Stimulated activated CD4-positive, alpha-beta T cell treated with anti-CD3 and anti-CD28 coated beads, Interleukin-1b, Interleukin-23, amount 100 ng/mL, for 24 hours (primary cell): Measurements from ENCODE around the gene BOLA2.
"Not testable (repeated sequence)": the region's sequence is repeated elsewhere in the genome, so short reads cannot be mapped to it uniquely, and the experiment has no call there.

Source experiments
- DNase-seq, 4 experiments: peaks; one replicate each; pipeline ENCODE4 v3.0.0-alpha.2; 2020; ENCODE audit warnings: low read depth in 4 of 4, low spot score in 1 of 4

BOLA2 gene

DNA sequence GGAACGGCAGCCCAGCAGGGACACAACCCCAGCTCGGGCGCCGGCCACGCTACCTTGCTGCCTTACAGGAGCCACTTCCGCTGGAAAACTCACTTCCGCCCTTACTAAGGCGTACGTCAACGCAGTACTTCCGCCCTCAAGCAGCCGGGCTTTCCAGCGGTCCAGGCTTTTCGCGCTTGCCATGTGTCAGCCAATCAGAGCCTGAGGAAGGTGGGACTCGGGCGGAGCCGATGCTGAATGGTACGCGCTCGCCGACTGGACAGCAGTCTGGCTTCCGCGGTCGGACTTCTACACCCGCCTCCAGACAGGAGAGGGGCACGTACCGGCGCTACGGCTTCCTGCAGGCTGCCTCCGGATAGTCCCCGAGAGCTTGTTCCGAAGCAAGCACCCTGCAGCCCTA, at the start of gene BOLA2, which contains the start of gene SLX1B:
BOLA2 (minus strand) TSS at position 83 of the 400 bp plus-strand sequence. CDS start 98 bp downstream, outside the sequence.
SLX1B (plus strand) TSS at position 265 of the 400 bp plus-strand sequence.
- not testable (repeated sequence) for DNase-seq

DNA sequence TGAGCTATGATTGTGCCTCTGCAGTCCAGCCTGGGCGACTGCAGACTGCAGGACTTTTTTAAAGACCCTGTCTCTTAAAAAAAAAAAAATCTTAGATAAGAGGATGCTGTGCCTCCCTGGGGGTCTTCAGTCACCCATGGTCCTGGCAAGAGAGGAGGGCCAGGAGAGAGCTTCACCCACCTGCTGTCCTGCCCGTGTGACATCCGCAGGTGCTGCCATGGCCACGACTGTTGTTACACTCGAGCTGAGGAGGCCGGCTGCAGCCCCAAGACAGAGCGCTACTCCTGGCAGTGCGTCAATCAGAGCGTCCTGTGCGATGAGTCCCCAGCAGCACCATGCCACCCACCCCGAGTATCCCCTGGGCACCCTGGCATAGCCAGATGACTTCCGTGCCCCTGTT, 28.1 kb upstream of the BOLA2 start:
- DNase-seq: not testable (repeated sequence)

DNA sequence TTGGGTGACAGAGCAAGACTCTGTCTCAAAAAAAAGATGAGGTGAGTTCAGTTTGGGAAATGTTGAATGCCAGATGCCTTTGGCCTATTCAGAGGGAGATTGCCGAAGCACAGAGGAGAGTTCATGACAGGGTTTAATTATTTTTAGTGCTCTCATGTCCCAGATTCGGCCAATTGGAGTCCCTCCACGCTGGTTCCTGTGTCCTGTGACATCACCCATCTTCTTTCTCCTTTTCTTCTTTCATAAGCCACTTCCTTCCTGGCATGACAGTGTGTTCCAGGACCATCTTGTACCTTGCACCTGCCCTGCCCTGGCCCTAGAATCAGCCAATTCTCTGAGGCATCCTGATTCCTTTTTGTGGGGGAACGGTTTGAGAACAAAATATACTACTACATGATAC, 17.9 kb upstream of the BOLA2 start:
- DNase-seq: not testable (repeated sequence)

DNA sequence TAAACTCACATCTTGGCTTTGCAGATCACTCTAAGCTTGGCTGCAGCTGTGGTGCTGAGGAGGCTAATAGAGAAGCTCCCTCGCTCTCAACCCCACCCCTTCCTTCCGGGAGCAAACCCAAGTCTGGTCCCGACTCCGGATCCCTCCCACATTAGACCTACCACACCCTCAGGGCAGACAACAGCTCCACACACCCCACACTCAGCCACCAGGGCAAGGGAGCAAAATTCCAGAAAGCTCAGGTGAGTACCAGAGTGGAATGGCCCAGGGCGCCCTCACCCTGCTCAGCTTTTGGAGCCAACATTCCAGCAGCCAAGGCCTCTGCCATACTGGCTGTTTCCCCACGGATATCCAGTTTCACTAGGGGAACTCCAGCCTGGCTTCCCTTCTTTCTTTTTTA, 15.5 kb upstream of the BOLA2 start:
- DNase-seq: not testable (repeated sequence)

DNA sequence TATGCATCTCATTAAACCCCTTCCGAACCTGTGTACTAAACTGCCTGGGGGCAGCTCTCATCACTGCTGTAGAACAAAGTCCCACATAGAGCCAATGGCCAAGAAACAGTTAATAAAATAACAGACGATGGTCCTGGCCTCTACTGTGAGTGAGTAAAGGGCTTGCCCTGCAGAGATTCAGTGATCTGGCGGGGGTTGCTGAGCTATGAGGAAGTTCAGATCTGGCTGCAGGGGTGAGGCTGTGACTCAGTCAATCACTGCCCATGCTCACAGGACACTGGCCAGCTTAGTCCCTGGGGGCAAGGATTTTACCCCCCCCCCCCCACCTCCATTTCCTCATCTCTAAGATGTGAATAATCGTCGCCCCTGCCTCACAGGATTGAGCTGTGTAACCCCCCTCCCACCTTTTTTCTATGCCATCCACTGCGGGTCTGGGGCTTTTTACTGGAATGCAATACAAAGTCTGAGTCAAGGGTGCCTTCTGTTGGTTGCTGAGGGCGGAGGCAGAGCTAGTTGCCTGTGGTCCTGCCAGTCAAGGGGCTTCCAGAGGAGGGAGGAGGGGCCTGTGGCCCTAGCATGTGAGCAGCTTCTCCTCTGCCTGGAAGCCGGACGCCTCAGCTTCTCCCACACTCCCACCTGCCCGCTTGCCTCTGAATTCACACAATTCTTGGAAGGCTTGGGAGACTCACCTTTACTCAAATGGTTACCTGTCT, 13.7 kb upstream of the BOLA2 start:
- not testable (repeated sequence) for DNase-seq

DNA sequence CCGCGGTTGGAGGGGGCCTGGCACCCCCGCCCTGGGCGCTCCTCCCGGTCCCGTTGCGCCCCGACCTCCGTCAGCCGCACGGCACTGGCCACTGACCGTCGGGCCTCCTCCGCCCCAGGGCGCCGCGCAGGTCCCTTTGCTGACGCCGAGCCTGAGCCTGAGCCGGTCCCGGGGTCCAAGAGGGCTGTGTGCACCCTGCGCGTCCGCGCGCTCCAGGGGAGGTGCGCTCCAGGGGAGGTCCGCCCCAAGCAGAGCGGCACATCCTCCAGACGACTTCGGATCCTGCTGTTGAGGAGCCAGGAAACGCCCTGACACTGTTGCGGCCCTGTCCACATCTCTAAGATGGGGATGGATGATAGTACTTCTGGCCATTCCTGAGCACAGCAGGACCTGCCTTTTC, 12.8 kb upstream of the BOLA2 start:
- DNase-seq: not testable (repeated sequence)

DNA sequence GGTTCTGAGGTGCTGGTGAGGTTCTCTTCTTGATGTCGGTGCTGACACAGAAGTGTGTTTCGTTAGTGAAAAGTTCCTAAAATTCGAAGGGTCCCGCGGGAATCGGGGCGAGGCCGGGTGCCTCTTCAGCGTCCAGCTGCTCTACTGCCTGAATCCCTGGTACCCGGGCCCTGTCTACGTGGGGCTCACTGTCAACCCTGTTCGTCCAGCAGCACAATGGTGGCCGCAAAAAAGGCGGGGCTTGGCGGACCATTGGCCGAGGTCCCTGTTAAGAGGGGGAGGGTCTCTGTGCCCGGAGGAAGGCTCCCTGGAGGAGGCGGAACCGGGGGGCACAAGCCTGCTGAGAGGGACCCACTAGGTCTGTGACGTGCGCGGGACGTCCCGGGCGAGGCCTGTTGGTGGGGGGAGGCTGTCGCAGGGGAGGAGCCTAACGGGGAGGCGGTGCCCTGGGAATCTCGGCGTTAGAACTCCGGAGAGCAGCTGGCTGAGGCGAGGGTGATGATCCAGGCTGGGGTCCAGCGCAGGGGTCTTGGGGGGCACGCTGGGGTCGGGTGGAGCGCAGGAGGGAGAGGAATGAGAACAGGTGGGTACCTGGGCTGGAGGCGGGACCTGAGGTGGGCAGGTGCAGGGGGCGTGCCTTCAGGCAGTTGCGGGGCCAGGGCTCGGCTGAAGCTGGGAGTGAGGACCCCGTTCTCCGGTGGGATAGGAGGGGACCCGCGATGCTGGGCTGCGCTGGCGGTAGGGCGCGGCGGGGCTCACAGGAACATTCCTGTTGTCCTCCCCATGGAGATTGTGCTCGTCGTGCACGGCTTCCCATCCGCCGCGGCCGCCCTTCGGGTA, 12.1 kb upstream of the BOLA2 start:
- not testable (repeated sequence) for DNase-seq

DNA sequence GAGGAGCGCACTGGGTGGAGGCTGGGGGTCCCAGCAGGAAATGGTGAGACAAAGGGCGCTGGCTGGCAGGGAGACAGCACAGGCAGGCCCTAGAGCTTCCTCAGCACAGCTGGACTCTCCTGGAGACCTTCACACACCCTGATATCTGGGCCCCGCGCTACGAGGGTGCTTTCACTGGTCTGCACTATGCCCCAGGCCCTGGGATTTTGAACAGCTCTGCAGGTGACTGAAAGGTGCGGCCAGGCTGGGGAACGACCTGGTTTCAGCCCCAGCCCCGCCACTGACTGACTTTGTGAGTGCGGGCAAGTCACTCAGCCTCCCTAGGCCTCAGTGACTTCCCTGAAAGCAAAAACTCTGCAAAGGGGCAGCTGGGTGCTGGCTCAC, 6.5 kb upstream of the BOLA2 start:
- not testable (repeated sequence) for DNase-seq

DNA sequence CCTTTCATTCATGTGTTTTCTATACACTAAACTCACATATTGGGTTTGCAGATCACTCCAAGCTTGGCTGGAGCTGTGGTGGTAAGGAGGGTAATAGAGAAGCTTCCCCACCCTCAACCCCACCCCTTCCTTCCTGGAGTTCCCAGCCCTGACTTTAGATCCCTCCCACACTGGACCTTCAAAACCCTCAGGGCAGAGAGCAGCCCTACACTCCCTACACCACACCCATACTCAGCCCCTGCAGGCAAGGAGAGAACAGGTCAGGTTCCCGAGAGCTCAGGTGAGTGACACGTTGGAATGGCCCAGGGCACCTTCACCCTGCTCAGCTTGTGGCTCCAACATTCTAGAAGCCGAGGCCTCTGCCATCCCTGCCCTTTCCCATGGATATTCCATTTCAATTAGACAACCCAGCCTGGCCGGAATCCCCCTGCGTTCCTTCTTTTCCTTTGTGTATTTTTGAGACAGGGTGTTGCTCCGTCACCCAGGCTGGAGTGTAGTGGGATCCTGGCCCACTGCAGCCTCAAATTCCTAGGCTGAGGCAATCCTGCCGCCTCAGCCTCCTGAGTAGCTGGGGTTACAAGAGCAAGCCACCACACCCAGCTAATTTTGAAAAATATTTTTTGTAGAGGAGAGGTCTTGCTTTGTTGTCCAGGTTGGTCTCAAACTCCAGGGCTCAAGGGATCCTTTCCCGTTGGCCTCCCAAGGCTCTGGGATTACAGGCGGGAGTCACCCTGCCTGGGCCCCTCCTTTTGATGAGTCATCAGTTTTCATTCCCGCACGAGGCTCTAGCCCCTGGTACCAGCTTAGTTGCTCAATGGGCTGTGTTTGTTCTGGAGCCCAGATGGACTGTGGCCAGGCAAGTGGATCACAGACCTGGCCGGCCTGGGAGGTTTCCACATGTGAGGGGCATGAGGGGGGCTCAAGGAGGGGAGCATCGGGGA, 5.8 kb upstream of the BOLA2 start, which contains the start of gene SULT1A4:
SULT1A4 (plus strand) TSS at position 208 of the 941 bp plus-strand sequence. CDS start 1,473 bp downstream, outside the sequence.
- DNase-seq: not testable (repeated sequence)

DNA sequence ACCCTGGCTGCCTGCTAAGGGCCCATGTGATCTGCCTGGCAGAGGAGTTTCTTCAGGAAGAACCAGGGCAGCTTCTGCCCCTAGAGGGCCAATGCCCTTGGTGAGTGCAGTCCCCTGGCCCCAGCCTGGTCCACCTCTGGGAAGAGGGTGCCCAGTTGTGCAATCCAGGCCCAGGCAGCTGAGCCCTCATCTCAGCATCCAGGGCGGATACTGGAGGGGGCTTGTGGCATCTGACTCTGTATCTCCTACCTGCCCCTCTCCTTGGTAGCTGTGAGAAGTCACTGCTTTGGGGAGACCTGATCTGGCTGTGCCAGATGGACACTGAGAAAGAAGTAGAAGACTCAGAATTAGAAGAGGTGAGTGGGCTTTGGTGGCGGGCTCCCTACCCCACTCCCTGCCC, 3.5 kb upstream of the BOLA2 start:
- not testable (repeated sequence) for DNase-seq

DNA sequence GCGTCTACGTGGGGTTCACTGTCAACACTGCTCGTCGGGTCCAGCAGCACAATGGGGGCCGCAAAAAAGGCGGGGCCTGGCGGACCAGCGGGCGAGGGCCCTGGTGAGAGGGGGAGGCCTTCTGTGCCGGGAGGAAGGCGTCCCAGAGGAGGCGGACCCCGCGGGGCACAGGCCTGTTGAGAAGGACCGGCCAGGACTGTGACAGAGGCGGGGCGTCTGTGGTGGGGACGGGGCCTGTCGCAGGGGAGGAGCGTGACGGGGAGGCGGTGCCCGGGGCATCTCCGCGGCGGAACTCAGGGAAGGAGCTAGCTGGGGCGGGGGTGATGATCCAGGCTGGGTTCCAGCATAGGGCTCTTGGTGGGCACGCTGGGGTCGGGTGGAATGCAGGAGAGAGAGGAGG, 677 bp upstream of the BOLA2 start:
- DNase-seq: not testable (repeated sequence)

DNA sequence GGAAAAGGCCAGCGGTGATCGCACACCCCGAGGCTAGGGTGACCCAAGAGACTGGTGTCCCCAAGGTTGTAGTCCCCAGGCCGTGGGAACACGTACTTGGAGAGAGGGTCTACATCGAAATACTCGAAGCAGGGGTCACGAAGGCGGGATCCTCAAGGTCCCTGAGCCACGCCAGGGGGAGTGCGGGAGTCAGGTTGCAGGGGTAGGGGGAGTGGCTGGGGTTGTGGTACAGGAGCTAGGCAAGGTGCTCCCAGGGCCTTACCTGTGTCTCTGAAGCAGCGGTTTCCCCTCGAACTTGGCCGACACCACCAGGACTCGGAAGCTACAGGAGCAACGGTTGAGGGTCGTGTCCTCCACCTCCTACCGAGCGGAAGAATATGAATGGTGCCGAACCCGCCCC, 397 bp downstream of the BOLA2 start:
- not testable (repeated sequence) for DNase-seq

DNA sequence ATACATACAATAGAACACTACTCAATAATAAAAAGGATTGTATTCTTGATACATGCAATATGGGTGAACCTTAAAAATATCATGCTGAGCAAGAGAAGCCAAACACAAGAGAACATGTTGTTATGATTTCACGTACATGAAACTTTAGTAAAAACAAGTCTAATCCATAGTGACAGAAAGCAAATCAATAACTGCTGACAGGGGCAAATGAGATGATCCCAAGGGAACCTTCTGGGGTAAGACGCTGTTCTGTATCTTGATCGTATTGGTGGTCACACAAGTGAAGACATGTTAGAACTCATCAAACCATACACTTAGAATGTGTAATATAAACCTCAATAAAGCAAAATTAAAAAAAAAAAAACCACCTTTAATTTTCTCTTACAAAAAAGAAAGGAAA, 28.8 kb downstream of the BOLA2 start:
- DNase-seq: not testable (repeated sequence)

DNA sequence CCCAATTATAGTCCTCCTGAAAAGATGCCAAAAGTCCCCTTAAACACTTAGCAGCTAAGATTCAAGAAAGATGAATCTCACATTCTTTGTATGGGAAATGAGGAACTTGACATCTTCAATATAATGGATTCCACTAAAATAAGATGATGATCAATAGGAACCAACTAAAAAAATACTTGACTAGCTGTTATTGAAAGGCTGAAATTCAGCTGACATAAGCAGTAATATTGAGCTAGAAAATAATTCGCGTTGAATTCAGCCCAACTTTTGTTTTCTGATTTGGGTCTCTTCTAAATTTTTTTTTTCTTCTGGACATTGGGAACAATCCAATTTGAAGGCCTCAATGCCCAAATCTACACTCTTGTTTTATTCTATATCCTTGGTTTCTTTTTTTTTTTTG, 30.6 kb downstream of the BOLA2 start:
- DNase-seq: not testable (repeated sequence)

DNA sequence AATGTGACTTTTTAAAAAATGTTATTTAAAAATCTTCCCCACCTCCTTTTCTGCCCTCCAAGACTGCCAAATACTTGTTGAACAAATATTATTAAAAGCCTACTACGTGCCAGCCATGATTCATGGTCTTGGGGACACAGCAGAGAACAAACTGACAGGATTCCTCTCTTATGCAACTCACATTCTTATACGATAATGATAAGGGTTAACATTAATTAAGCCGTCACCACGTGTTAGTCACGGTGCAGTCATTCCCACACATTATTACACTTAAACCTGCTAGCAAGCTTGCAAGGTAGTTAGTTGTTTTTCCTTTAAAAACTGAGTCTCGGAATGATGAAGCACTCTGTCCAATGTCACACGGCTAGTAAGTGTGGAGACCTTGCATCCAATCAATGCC, 48.9 kb downstream of the BOLA2 start:
- not testable (repeated sequence) for DNase-seq
